ENCODE data around the gene MED17.

Gene MED17

DNA sequence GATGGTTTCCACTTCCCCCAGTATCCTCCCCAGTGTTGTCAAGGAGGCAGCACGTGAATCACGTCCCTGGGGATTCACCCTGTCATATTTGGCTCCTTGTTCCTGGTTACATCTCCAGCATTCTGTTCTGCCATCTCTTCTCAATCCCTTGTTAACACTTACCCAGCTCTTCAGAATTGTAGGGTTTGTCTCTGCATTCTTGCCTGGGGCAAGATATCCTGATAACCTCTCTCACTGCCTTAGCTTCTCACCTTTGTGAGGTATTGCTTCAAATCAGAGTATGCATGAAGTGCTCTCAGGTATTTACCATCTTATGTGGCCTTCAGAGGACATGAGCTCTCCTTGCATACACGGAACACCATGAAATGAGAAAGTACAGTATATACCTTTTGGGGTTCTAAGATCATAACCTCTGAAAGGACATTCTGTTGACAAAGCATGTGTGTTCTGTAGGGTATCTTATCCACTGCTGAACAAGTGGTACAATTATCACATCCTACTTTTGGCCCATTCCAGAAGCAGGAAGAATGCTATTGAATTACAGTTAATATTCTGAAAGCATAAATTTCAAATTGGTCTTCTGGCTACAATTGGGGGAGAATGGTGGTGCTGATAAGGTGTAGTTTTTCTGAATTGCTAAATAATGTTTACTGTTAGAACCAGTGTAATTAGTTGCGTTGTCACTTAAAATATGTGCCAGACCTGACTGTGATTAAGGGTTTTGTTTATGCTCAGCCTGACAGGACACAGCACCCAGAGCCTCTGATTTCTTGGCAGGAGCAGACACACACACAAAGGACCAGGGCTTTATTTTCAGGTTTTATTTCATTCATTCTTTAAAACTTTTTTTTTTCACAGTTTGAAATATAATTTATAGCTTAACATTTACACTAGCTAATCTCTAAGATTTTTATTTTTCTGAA, 33.6 kb downstream of the MED17 start:
- DNase-seq (ENCODE audit: low read depth), result no peak

DNA sequence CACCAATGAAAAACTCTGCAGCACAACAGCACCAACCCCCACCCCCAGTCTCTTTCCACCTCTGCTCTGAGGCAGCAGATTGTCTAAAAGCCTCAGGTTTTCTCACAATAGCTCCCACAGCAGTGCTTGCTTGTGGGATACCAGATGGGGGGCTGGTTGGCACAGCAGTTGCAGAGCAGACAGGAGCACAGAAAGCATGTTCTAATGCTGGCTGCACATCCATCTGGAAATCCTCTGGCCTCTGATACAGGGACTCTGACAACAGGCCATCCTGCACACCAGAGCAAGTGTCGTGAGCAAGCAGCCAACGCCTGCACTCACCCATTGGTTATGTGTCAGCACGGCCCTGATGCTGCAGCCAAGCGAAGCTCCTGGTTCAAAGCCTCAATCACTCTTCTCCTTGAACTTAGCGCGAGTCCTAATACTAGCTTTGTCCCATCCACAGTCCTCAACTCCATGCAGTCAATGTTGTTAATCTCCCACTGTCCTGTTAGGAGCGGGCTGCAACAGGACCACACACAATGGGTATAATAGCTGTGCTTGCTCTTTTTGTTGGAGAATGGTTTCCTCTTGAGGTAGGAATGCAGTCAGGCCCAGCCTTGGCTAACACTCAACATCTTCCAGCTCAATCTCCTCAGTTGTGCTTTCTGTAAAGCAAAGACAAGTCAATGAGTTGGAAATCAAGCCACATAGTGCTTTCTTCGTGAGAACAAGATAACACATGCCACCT, 36.0 kb downstream of the MED17 start:
- no peak for DNase-seq (ENCODE audit: low read depth)

DNA sequence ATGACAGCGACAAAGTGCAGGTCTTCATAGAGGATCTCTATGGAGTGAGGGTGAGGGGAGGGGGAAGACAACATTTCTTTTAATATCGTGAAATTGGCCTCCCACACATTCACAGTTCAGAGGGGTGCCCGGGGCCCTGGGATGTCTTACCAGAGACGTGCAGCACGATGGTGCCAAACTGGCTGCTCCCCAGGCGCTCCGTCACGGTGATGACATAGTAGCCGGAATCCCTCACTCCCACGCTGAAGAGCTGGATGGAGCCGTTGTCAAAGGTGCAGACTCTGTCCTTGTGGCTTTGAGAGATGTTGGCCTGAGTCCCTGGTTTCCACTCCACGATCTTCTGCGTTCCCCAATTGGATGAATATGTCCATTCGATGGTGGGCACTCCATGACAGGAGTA, 36.8 kb downstream of the MED17 start:
- no peak for DNase-seq (ENCODE audit: low read depth)

DNA sequence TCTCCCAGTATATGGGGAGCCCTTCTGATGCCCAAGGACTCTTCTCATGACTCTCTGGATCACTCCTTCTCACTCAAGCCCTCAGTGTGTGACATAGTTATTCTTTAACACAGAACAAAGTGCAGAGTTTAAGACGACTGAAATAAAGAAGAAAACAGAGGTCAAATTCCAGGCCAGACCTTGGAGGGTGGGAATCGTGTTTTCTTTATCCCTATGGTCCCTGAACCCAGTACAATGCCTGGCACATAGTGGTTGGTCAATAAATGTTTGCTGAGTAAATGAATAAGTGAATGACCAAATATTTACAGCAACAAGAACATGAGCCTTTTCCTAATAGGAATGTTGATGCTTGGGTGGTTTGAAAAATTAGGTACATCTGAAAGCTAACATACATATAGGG, 37.5 kb downstream of the MED17 start:
- DNase-seq (ENCODE audit: low read depth), result no peak

DNA sequence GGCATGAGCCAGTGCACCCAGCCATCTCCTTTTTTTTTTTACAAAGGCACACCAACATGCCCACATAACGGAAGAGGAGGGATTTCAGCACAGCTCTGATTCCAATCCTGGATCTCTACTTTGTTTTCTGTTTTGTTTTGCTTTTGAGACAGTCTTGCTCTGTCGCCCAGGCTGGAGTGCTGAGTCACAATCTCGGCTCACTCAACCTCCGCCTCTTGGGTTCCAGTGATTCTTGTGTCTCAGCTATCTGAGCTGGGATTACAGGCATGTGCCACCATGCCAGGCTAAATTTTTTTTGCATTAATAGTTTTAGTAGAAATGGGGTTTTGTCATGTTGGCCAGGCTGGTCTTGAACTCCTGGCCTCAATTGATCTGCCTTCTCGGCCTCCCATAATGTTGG, 38.3 kb downstream of the MED17 start:
- no peak for DNase-seq (ENCODE audit: low read depth)

DNA sequence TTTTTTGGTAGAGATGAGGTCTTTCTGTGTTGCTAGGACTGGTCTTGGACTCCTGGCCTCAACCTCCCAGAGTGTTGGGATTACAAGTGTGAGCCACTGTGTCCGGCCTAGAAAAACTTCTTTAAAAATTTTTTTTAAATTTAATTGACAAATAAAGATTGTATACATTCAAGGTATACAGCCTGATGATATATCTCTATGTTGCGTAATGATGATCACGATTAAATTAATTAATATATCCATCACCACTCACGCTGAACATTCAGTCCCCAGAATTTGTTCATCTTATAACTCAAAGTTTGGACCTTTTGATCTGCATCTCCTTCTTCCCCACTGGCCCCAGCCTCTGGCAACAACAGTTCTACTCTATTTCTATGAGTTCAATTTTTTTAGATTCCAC, 39.1 kb downstream of the MED17 start:
- DNase-seq (ENCODE audit: low read depth), result no peak

DNA sequence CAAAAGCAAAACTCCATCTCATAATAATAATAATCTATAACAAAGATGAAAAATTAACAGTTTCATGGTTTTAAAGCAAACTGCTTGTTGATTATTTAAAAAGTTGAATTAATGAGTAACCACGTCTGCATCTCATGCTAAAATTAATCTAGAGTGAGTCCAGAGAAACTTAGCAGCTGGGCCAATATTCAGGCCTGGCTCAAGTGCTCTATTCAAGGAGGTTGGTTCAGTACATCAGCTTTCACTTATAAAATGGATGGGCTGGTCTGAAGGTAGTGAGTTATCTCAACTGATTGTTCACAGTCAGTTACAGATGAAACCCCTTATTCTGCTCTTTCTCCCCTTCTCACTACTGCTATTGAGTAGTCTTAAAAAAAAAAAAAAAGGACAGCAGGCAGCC, 43.3 kb downstream of the MED17 start:
- DNase-seq (ENCODE audit: low read depth), result no peak

DNA sequence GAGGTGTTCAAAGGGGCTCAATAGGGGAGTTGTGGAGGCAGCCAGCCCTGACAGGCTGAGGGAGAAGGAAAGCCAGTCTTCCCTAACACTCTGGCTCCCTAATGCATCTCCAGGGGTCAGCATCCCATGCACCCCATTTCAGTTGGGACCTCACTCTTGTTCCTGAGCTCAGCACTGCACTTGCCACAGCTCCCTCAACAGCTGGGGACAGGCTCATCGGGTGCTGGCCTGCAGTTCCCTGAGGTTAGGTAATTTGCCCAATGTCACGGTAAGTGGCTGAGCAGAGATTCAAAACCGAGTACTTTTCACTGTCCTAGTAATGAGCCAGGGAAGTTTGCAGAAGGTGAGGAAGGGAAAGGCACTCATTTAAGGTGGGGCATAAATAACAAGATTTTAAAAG, 45.5 kb downstream of the MED17 start:
- DNase-seq (ENCODE audit: low read depth), result no peak

DNA sequence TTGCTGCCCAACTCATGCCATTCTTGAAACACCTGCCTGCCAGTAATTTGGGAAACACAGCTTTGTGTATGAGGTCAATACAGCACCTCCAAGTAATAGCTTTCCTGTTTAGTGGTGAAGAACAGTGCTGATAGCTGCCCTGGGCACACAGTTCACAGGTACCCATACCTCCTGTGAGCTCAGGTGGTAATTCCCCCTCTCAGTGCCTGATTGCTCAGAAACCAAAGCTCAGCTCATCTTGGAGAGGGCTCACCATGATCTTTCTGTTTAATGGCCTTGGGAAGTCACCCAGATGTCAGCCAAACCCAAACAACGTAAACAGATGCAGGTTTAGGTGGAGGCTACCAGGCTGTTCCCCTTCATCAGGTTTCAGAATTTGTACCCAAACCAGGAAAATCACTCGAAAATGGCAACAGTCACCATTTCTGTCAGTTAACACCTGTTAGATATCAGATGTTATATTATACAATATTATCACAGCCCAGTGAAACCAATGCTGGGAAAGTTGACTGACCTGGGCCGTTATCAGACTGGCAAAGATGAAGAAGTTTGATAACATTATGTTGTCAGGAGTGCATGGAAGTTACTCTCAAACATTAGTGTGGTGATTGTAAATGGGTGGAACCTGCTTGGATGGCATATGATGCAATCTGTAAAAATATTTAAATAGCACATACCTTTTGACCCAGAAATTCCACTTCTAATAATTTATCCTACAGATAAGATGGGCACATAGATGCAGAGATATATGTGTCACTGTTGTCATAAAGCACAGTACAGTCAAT, 47.5 kb downstream of the MED17 start:
- no peak for DNase-seq (ENCODE audit: low read depth)

DNA sequence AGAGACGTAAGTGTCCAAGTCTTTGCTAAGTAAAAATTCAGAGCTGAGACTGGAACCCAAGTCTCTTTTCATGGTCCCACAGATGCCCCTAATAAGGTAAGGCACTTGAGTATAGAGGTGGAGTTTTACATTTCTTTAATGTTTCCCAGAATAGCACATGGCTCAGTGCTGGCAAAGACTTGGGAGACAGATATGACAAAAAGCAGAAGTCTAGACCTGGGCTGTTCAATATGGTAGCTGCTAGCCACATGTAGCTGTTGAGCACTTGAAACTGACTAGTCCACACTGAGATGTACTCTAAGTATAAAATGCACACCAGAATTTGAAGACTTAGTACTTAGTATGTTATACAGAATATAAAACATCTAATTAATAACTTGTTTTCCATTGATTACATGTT, 48.7 kb downstream of the MED17 start:
- DNase-seq (ENCODE audit: low read depth), result no peak

DNA sequence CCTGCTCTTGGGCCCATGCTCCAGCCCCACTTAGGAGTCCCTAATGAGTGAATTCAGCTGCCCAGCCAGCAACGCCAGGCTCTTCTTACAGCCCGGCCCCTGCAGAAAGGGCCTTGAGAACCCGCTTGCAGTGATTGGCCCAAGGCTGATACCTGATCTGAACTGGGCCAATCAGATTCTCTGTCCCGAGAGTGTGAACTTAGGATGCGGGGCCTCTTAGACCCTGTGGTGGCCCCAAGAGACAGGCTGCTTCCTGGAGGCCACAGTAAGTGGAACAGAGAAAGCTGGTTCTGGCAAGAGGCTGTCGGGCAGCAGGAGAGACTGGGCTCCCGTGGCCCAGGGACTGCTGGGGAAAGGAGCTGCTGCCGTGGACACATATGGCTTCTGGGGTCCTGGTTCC, 54.9 kb downstream of the MED17 start:
- DNase-seq (ENCODE audit: low read depth), result no peak

DNA sequence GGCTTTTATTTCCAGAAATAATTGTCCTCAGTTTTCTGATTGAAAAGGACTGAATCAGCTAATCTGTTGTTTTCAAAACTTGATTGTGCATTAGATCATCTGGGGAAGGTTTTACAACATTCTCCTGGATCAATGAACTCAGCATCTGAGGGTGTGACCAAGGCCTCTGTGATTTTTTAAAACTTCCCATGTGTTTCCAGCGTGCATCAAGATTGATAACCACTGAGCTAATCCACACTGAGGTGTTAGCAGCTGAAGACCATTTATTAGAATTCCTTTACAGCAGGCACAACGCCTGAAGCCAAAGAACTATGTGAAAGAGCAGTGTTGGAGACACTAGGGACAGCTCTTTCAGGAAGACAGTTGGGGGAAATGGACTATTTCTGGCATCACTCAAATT, 56.1 kb downstream of the MED17 start:
- no peak for DNase-seq (ENCODE audit: low read depth)

DNA sequence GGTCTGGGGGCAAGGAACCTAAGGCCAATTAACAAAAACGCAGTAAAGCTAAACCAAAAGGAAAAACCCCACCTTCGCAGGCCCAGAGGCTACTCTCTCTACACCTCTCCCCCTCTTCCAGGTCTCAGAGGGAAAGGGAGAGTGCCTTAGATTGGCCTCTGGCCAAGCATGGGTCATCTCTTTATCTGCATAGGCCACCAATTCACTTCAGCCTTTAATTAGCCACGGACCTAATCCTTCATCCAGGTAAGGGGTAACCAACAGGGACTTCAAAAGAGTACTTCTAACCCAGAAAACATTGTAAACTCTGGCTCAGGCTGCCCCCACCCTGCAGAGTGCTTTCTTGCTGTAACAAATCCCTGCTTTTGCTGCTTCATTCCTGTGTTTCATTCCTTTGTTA, 56.9 kb downstream of the MED17 start:
- DNase-seq (ENCODE audit: low read depth), result no peak

DNA sequence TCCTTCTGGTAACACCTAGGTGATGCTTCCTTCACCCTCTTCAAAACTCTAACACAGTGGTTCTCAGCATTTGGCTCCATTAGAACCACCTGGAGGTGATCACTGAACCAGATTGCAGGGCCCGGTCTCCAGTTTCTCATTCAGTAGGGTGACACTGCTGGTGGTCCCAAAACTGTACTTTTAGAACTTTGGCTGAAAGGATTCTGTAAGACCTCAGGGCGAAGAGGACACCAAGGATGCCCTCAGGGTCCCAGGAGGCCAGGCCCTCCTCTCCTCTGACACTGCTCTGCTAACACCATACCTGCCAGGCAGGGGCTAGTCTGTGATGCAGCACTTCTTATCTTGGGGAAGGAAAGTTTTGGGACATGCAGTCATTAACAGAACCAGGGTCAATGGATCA, 57.4 kb downstream of the MED17 start:
- DNase-seq (ENCODE audit: low read depth), result no peak

DNA sequence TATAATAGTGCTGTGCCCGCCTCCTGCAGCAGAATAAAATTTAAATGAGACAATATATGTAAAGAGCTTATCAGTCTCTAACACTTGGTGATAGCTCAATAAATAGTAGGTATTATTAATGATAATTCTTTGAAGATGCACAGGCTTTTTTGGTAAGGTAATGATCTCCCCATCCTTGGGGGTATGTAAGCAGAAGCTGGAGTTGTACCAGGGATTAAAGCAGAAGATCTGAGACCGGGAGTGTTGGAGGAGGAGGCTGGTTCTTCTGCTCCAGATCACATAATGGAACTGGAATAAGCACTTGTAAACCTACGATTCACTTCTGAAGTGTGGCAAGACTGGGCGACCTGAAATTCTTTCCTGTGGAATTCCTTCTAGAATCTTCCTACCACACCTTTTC, 58.0 kb downstream of the MED17 start:
- no peak for DNase-seq (ENCODE audit: low read depth)

DNA sequence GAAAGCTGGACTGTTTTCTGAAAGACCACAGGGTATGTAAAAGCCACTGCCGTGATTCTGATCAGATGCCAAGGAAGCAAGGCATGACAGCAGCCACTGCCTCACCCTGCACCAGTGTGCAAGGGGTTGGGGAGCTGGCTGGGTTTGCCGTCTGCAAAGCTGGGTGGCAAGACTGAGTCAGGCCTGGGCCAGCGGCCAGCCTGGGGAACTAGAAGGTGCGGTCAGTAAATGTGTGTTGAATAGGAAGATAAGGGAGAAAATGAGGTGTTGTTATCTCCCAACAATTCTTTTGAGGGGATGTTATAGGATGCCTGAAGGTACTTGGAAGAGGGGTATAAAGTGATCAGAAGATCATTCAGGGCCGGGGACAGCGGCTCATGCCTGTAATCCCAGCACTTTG, 58.4 kb downstream of the MED17 start:
- peak; percentile 13 for DNase-seq (ENCODE audit: low read depth)

DNA sequence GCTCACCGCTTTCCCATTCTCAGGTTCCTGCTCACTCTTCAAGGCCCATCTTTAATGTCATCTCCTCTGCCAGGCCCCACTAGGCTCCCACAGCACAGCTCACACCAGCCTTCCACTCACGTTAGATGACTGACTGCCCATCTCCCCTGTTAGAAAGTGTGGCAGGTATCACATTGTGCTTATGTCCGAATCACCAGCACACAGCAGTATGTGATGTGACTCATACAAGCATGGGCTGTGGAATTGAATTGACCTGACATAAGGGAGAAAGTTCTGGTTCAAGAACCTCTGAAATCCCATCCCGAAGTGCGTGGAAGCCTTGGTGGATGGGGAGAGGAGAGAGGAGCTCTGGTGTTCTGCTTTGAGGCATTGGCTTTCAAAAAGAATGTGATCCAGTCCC, 59.8 kb downstream of the MED17 start:
- DNase-seq (ENCODE audit: low read depth), result no peak

DNA sequence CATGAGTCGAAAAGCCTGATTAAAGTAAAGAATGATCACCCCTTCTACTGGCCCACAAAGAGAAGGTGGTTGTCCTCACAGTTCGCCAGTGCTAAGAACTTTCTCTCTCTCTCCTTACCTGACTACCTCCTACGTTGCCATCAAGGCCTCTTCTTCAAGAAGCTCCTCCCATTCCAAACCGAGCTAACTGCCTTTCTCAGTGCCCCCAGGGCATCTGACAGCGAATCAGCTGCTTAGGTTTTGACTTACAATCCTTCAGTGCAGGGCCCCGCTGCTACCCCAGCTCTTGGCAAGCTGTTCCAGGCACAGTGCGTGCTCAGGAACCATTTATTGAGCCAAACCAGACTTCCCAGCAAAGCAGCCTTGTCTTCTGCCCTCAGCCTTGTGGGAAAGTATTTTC, 60.5 kb downstream of the MED17 start:
- no peak for DNase-seq (ENCODE audit: low read depth)

DNA sequence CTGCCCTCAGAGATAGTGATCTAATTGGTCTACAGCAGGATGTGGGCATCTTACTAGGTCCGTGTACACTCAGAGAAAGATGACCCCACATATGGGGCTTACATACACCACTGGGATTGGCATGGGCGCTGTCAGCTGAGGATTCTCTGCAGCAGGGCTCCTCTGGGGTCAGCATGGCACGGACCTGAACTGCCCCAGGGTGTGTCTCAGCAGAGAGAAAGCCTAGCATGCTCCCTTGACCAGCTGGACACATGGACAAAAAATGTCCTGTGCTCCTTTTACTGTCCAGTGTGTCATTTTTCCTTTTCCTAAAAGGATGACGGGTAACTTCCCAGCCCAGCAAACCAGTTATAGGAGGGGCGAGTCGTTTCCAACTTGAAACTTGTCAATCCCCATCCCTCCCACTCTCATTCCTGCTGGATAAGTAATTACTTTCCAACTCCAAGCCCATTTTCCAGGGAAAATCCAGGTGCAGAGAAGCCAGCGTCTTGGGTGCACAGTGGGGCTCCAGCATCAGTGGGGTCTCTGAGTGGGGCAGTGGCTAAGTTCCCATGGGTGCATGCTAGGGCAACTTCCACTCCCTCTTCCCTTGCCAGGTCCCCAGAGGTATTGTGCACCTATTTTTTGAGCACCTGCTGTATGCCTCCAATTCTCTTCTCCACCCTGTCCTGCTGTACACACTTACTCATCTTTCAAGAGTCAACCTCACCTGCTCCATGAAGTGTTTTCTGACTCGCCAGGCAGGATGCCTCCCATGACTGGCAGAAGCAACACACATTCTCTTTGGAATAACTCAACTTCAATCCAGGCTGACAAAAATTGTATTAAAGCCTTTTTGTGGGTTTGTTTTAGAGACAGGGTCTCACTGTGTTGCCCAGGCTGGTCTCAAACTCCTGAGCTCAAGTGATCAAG, 61.4 kb downstream of the MED17 start:
- DNase-seq (ENCODE audit: low read depth), result no peak

DNA sequence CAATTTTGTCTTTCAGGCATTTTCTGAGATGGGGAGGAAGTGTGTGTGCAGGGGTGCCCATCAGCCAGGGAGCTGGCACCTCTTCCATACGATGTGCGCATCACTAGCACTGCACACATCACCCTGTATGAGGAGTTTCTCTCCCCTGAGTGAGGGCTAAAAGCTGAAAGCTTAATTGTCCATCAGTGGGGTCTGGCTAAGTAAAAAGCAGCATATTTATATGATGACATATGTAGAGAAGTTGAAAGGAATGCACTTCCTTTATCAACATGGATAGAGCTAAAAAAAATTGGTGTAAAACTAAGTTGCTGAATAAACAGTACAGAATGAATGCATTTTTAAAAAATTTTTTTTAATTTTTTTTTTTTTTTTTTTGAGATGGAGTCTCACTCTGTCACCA, 62.3 kb downstream of the MED17 start:
- DNase-seq (ENCODE audit: low read depth), result no peak

DNA sequence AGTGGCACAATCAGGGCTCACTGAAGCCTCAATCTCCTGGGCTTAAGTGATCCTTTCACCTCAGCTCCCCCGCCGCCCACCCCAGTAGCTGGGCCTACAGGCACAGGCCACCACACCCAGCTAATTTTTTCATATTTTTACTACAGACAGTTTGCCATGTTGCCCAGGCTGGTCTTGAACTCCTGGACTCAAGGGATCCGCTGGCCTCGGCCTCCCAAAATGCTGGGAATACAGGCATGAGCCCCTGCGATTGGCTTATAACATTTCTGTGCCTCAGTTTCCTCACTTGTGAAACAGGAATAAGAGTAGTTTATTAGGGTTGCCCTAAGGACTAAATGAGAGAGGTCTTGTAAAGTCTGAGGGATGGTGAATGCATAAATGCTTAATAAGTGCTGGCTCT, 65.1 kb downstream of the MED17 start:
- DNase-seq (ENCODE audit: low read depth), result no peak

Measured in fibroblast of gingiva (primary cell).